Measurements from ENCODE around the gene COA8. TPM values are rescaled to one million over a fixed set of nuclear protein-coding genes. Genes with fewer than 3 reads are reported as not detected.

Gene COA8
- total and polyA plus RNA-seq, 2 donors (not counting 1 experiment from before 2014, with no cell fraction given) = 25.5 to 26.4 TPM

DNA sequence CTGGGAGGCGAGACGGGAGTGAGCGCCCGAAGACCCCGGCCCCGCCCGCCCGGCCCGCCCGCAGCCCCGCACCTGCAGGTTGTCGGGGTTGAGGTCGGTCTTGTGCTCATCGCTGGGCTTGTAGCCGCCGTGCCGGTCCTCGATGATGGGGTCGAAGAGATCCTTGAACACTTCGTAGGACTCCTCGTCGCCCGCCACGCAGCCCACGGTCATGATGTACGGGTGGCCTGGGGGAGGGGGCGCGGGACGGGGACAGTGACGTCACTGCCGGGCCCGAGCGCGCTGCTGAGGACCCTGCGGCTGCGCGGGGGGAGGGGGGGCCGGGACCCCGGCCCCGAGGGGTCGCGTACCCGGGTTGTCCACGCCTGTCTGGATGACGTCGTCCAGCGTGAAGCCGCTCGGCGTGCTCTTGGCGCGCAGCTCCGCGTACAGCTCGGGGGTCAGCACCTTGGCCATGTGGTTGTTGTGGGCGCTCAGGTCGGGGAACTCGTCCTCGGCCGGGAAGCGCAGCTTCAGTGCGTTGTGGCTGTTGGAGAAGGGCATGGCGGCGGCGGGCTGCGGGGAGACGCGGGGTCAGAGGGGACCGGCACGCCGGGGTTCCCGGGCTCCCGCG, 40.7 kb upstream of the COA8 start:
- H3K27ac ChIP-seq (ENCODE audit: insufficient read depth, low read length) = no peak overlapping the region
- H3K36me3 ChIP-seq (ENCODE audit: control insufficient read depth, insufficient read depth, low read length) = no peaks in the 10 kb centered on the region
- H3K79me2 ChIP-seq (ENCODE audit: control insufficient read depth, insufficient read depth, low read length) = no peaks in the 10 kb centered on the region
- no peak overlapping the region for H2AFZ ChIP-seq (ENCODE audit: low read length)
- peak overlapping the region; percentile 41 to 69 (median 57) for H3K4me3 ChIP-seq (replicated peaks in 1 of 4; ENCODE audit: control extremely low read depth in 1 of 4, insufficient read depth in 1 of 4, low read depth in 3 of 4, low read length in 4 of 4)
- peak overlapping the region; percentile 46 for H3K9ac ChIP-seq (ENCODE audit: insufficient read depth, low read length)
- peak overlapping the region; percentile 75 for H3K4me2 ChIP-seq (ENCODE audit: extremely low read depth, insufficient read depth, low read length)
- no peaks in the 10 kb centered on the region for H3K9me3 ChIP-seq (ENCODE audit: control insufficient read depth, insufficient read depth, low read depth, low read length)
- TF ChIP-seq, protein P1, sequence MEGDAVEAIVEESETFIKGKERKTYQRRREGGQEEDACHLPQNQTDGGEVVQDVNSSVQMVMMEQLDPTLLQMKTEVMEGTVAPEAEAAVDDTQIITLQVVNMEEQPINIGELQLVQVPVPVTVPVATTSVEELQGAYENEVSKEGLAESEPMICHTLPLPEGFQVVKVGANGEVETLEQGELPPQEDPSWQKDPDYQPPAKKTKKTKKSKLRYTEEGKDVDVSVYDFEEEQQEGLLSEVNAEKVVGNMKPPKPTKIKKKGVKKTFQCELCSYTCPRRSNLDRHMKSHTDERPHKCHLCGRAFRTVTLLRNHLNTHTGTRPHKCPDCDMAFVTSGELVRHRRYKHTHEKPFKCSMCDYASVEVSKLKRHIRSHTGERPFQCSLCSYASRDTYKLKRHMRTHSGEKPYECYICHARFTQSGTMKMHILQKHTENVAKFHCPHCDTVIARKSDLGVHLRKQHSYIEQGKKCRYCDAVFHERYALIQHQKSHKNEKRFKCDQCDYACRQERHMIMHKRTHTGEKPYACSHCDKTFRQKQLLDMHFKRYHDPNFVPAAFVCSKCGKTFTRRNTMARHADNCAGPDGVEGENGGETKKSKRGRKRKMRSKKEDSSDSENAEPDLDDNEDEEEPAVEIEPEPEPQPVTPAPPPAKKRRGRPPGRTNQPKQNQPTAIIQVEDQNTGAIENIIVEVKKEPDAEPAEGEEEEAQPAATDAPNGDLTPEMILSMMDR (conservative IDR thresholded peaks at IDR 0.05 in 1 of 2, IDR thresholded peaks at IDR 0.05 in 1 of 2; ENCODE audit: low read depth in 1 of 2, low read length in 2 of 2) = no peak
- TF ChIP-seq EZH2 (IDR thresholded peaks at IDR 0.05; ENCODE audit: low read length, missing control alignments) = peak; percentile 73
- peak in 1 of 2 donors; percentile 26 for DNase-seq (ENCODE audit: low read depth in 2 of 2)
- no peaks in the 10 kb centered on the region for H3K27me3 ChIP-seq (ENCODE audit: control insufficient read depth, insufficient read depth, low read length)
- no peaks in the 10 kb centered on the region for H4K20me1 ChIP-seq (ENCODE audit: control insufficient read depth, extremely low read depth, insufficient read depth, low read length)
- peaks cover 16% of the 10 kb centered on the region for H3K4me1 ChIP-seq (ENCODE audit: control insufficient read depth, extremely low read depth, insufficient read depth, low read length)

DNA sequence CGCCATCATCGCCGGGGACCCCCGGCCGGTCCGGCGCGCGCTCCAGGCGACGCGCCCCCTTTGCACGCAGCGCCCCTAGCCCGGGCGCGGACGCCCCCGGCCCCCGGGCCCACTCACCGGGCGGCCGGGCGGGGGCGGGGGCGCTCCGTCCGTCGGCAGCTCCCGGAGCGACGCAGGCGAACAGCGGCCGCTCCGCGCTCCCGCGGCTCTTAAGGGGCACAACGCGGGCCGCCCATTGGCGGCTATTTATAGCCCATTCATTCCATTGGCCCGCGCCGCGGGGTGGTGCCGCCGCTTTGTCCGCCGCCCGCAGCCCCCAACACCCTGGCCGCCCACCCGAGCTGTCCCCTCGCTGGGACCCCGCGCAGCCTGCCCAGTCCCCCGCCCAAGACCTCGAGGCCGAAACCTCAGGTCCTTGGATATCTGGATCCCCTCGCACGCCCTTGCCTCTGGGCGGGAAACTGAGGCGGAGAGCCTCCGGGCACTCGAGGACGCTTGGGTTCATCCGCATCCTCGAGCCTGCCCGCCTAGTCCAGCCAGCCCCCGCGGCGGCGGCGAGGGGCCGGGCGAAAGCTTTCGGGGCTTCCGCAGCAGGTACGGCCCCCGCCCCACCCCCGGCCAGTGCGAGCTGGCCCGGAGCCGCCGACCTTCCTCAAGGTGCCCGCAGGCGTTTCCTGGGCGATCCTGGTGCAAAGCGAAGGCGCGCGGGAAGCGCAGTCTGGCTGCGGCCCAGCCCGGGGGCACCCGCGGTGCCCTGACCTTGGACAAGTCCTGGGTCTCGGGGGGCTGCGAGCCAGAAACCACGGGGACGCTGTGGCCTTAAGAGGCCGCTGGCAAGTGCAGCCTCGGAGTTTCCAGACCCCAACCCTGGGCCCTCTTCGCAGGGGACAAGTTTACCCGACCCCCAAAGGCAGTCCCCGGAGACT, 39.8 kb upstream of the COA8 start, which contains the start of gene CKB:
TSS of gene CKB (minus strand) at position 182 of the 926 bp plus-strand sequence. CDS start 337 bp downstream, outside the sequence.
- no peaks in the 10 kb centered on the region for H3K9me3 ChIP-seq (ENCODE audit: control insufficient read depth, insufficient read depth, low read depth, low read length)
- H3K36me3 ChIP-seq (ENCODE audit: control insufficient read depth, insufficient read depth, low read length) = no peaks in the 10 kb centered on the region
- peak; percentile 47 to 57 for DNase-seq (ENCODE audit: low read depth in 2 of 2)
- no peaks in the 10 kb centered on the region for H4K20me1 ChIP-seq (ENCODE audit: control insufficient read depth, extremely low read depth, insufficient read depth, low read length)
- peak within 1 kb of the TSS; percentile 46 for H3K9ac ChIP-seq (ENCODE audit: insufficient read depth, low read length)
- no peaks in the 10 kb centered on the region for H3K79me2 ChIP-seq (ENCODE audit: control insufficient read depth, insufficient read depth, low read length)
- H3K27me3 ChIP-seq (ENCODE audit: control insufficient read depth, insufficient read depth, low read length) = no peaks in the 10 kb centered on the region
- TF ChIP-seq, protein P1 (conservative IDR thresholded peaks at IDR 0.05 in 1 of 2, IDR thresholded peaks at IDR 0.05 in 1 of 2; ENCODE audit: low read depth in 1 of 2, low read length in 2 of 2) = no peak
- no peak for TF ChIP-seq EZH2 (IDR thresholded peaks at IDR 0.05; ENCODE audit: low read length, missing control alignments)
- H3K27ac ChIP-seq (ENCODE audit: insufficient read depth, low read length) = no peak within 1 kb of the TSS
- peak within 1 kb of the TSS; percentile 78 for H3K4me2 ChIP-seq (ENCODE audit: extremely low read depth, insufficient read depth, low read length)
- no peak within 1 kb of the TSS for H2AFZ ChIP-seq (ENCODE audit: low read length)
- peak within 1 kb of the TSS; percentile 41 to 69 (median 57) for H3K4me3 ChIP-seq (replicated peaks in 1 of 4; ENCODE audit: control extremely low read depth in 1 of 4, insufficient read depth in 1 of 4, low read depth in 3 of 4, low read length in 4 of 4)
- peaks cover 20% of the 10 kb centered on the region for H3K4me1 ChIP-seq (ENCODE audit: control insufficient read depth, extremely low read depth, insufficient read depth, low read length)

DNA sequence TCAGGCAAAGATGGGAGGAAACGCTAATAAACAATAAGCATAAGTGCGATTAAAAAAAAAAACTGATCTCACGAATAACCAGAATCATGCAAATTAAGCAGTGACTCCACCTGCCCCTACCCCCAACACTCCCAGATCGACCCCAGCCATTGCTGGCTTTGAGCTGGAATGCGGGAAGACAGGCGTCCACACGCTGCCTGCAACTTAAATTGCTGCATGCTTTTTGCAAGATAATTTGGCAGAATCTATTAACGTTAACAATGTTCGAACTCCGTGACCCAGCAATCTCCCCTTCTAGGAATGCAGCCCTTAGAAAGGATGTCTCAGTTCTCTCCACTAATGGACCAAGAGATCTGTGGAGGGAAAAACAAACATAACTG, 39.2 kb upstream of the COA8 start:
- TF ChIP-seq, protein P1 (conservative IDR thresholded peaks at IDR 0.05 in 1 of 2, IDR thresholded peaks at IDR 0.05 in 1 of 2; ENCODE audit: low read depth in 1 of 2, low read length in 2 of 2) = no peak
- no peak for TF ChIP-seq EZH2 (IDR thresholded peaks at IDR 0.05; ENCODE audit: low read length, missing control alignments)
- DNase-seq (ENCODE audit: low read depth in 2 of 2) = no peak
- Histone ChIP-seq H3K9ac (ENCODE audit: insufficient read depth, low read length) (no peak overlapping the region), H2AFZ (ENCODE audit: low read length) (no peak overlapping the region), H3K36me3 (ENCODE audit: control insufficient read depth, insufficient read depth, low read length) (no peaks in the 10 kb centered on the region), H3K4me3 (replicated peaks in 1 of 4; ENCODE audit: control extremely low read depth in 1 of 4, insufficient read depth in 1 of 4, low read depth in 3 of 4, low read length in 4 of 4) (no peak overlapping the region), H3K4me2 (ENCODE audit: extremely low read depth, insufficient read depth, low read length) (no peak overlapping the region), H4K20me1 (ENCODE audit: control insufficient read depth, extremely low read depth, insufficient read depth, low read length) (no peaks in the 10 kb centered on the region), H3K79me2 (ENCODE audit: control insufficient read depth, insufficient read depth, low read length) (no peaks in the 10 kb centered on the region), H3K9me3 (ENCODE audit: control insufficient read depth, insufficient read depth, low read depth, low read length) (no peaks in the 10 kb centered on the region), H3K27ac (ENCODE audit: insufficient read depth, low read length) (no peak overlapping the region), H3K4me1 (ENCODE audit: control insufficient read depth, extremely low read depth, insufficient read depth, low read length) (peaks cover 21% of the 10 kb centered on the region), H3K27me3 (ENCODE audit: control insufficient read depth, insufficient read depth, low read length) (no peaks in the 10 kb centered on the region)

Measured in fibroblast of lung (primary cell).